Pancreas (tissue), 10 donors: Measurements from ENCODE around the gene CATSPERE. TPM values are rescaled to one million over a fixed set of nuclear protein-coding genes. Genes with fewer than 3 reads are reported as not detected.
"Not testable (repeated sequence)": the region's sequence is repeated elsewhere in the genome, so short reads cannot be mapped to it uniquely, and the experiment has no call there.

Source experiments
- ATAC-seq, 4 donors: fragments of 200-7000 bp; cut with Tn5 transposase; one replicate each; pipeline versions ENCODE4 v1.8.0 to v1.9.1; 2020; ENCODE audit warnings: mild to moderate bottlenecking in 4 of 4, moderate library complexity in 4 of 4
- DNase-seq, 6 donors: peaks; one replicate each; pipeline ENCODE4 v3.0.0-alpha.2; 2020
- FAIRE-seq: peaks from 2 replicates; lab custom pipeline; 2012; peaks lifted over from hg19 to GRCh38; lab: Jason Lieb, UNC
- H3K27ac ChIP-seq, 4 donors: fragments of 200-600 bp; sonication (generic); 1 replicate in 3 of 4; 2 replicates in 1 of 4; pipeline versions ENCODE4 v1.5.0 to v1.8.0; 2020
- H3K27me3 ChIP-seq, 4 donors: fragments of 200-600 bp; one replicate each; pipeline ENCODE4 v1.8.0; 2021
- H3K36me3 ChIP-seq, 3 donors: fragments of 200-600 bp; sonication (generic) in 1 of 3; one replicate each; pipeline versions ENCODE4 v1.5.0 to v1.8.0; 2020 to 2021
- H3K4me1 ChIP-seq, 3 donors: fragments of 200-600 bp; one replicate each; pipeline ENCODE4 v1.8.0; 2021
- H3K4me3 ChIP-seq, 4 donors: fragments of 200-600 bp; sonication (generic) in 2 of 4; one replicate each; pipeline versions ENCODE4 v1.5.0 to v1.8.0; 2020 to 2021
- H3K9me3 ChIP-seq, 4 donors: fragments of 200-600 bp; one replicate each; pipeline ENCODE4 v1.8.0; 2021
- CTCF ChIP-seq, 4 donors: fragments of 200-600 bp; sonication (generic) in 3 of 4; IDR thresholded peaks; one replicate each; pipeline versions ENCODE4 v1.5.0 to v1.8.0; 2021; ENCODE audit warnings: antibody characterized with exemption in 4 of 4
- WGBS, 2 donors: extraction: QIAGEN DNeasy Blood & Tissue Kit; methylation state at CpG; one replicate each; pipeline ENCODE4 v1.1.7; 2013; 5-methylcytosine and 5-hydroxymethylcytosine counted together
- intact Hi-C, 3 donors: fragments of 100-400 bp; cut with DNase I; formaldehyde crosslinking; loops; one replicate each; pipeline versions ENCODE4 v1.11.1 to v1.14.2; 2022
- polyA plus RNA-seq, 2 donors: library from polyadenylated mRNA; stranded (reverse); fragments of 200-250 nt; gene quantifications; one replicate each; pipeline ENCODE4 v1.2.3, GENCODE V29; 2013
- total RNA-seq, 6 donors: library from RNA; stranded (reverse); fragmentation: NEBNext Ultra II Directional in 4 of 6; extraction: Animal tissue kit (Norgen Biotek cat#: 25700) in 4 of 6; gene quantifications; one replicate each; pipeline versions ENCODE4 v1.2.1 to v1.2.4, GENCODE V29; 2021 to 2023
- donor health status: healthy with polysubstance abuse.
- donor health status: DM: no; HTN: no; CAD: no; lungs with moderate emphysema.
- donor health status: DM: no; HTN: no; CAD: no.
- donor health status: control.
- donor health status: control.
- donor health status: Bipolar disorder and iron deficiency.
- donor health status: DM: yes; HTN: yes; CAD: no.
- donor health status: DM: no; HTN: no; CAD: no.
- donor health status: DM: no; HTN: no; CAD: no.
- donor health status: DM: yes; HTN: yes; CAD: no.

Gene CATSPERE
- total and polyA plus RNA-seq, 8 donors, result 0.19 to 1.2 (median 0.57) TPM

- H3K27me3 ChIP-seq, result no peaks in the 10 kb centered on the region
- peak in 3 of 4 donors; percentile 35 to 64 (median 51) for ATAC-seq
- intact Hi-C loops, result no loop called here
- peaks cover 6 to 26% (median 14%) of the 10 kb centered on the region in 3 donors for H3K4me1 ChIP-seq
- H3K27ac ChIP-seq, result no peak overlapping the region
- no peaks in the 10 kb centered on the region for H3K36me3 ChIP-seq
- DNase-seq, result no peak
- WGBS, 2 donors, result 27 to 28% methylated on average over 3 of the region's 3 CpGs
- H3K4me3 ChIP-seq, result no peak overlapping the region
- no peak for TF ChIP-seq CTCF (IDR thresholded peaks at IDR 0.05)
- no peaks in the 10 kb centered on the region for H3K9me3 ChIP-seq
- no peak for FAIRE-seq
Measured at GRCh38 chr1:244659694-244660093, 198.6 kb downstream of the CATSPERE start.

GRCh38 chr1:244660595-244660994 is 199.5 kb downstream of the CATSPERE start:
- Histone ChIP-seq H3K27ac (no peak overlapping the region), H3K4me1 (peaks cover 6 to 22% (median 8%) of the 10 kb centered on the region in 3 donors), H3K4me3 (no peak overlapping the region), H3K9me3 (no peaks in the 10 kb centered on the region), H3K27me3 (no peaks in the 10 kb centered on the region), H3K36me3 (no peaks in the 10 kb centered on the region)
- WGBS, 2 donors, result 96 to 98% methylated on average over 3 of the region's 3 CpGs
- no peak for TF ChIP-seq CTCF (IDR thresholded peaks at IDR 0.05)
- FAIRE-seq (no peak), DNase-seq (no peak), ATAC-seq (no peak)
- intact Hi-C loops, result no loop called here

- FAIRE-seq, H3K27ac ChIP-seq, ATAC-seq, H3K27me3 ChIP-seq, DNase-seq, intact Hi-C loops, H3K36me3 ChIP-seq, H3K4me3 ChIP-seq, H3K9me3 ChIP-seq: not testable (repeated sequence)
- WGBS, 2 donors, result 90 to 100% methylated on average over 2 of the region's 4 CpGs
- H3K4me1 ChIP-seq, result peaks cover 6 to 17% (median 7%) of the 10 kb centered on the region in 3 donors
Measured at GRCh38 chr1:244661569-244662312, 200.7 kb downstream of the CATSPERE start.

- H3K4me3 ChIP-seq, result no peak overlapping the region
- WGBS, 2 donors, result 52 to 55% methylated on average over 2 of the region's 2 CpGs
- H3K9me3 ChIP-seq, result no peaks in the 10 kb centered on the region
- no peak for FAIRE-seq
- no peak overlapping the region for H3K27ac ChIP-seq
- TF ChIP-seq CTCF (IDR thresholded peaks at IDR 0.05), result no peak
- ATAC-seq, result peak in 3 of 4 donors; percentile 37 to 80 (median 42)
- peaks cover 4 to 14% (median 6%) of the 10 kb centered on the region in 3 donors for H3K4me1 ChIP-seq
- DNase-seq, result no peak
- intact Hi-C loops, result no loop called here
- no peaks in the 10 kb centered on the region for H3K36me3 ChIP-seq
- H3K27me3 ChIP-seq, result no peaks in the 10 kb centered on the region
Measured at GRCh38 chr1:244662599-244662998, 201.5 kb downstream of the CATSPERE start.

- H3K27me3 ChIP-seq, result no peaks in the 10 kb centered on the region
- H3K9me3 ChIP-seq, result no peaks in the 10 kb centered on the region
- no peak overlapping the region for H3K27ac ChIP-seq
- no peak for DNase-seq
- no peaks in the 10 kb centered on the region for H3K36me3 ChIP-seq
- no peak for TF ChIP-seq CTCF (IDR thresholded peaks at IDR 0.05)
- intact Hi-C loops, result no loop called here
- ATAC-seq, result no peak
- H3K4me1 ChIP-seq, result peaks cover 4 to 14% (median 6%) of the 10 kb centered on the region in 3 donors
- WGBS, 2 donors, result 72 to 75% methylated on average over 3 of the region's 3 CpGs
- FAIRE-seq, result no peak
- H3K4me3 ChIP-seq, result no peak overlapping the region
Measured at GRCh38 chr1:244664353-244664752, 203.3 kb downstream of the CATSPERE start.
